ENCODE measurements around the gene R3HDM4.

- TF ChIP-seq POLR2A (IDR thresholded peaks at IDR 0.05; ENCODE audit: low read depth, low read length) (no peak), POLR2AphosphoS5 (IDR thresholded peaks at IDR 0.05; ENCODE audit: low read length) (no peak), CTCF (IDR thresholded peaks at IDR 0.05 in 2 of 3, conservative IDR thresholded peaks at IDR 0.05 in 1 of 3; ENCODE audit: control insufficient read depth in 2 of 3, extremely low read depth in 1 of 3, insufficient read depth in 1 of 3, low read depth in 3 of 3, low read length in 3 of 3) (no peak)
These were observed 42.0 kb downstream of the R3HDM4 start for GRCh38 chr19:870963-871401.

Measured in GM12878 (cell line).